Prostate gland (tissue), 2 donors: ENCODE data around the gene WDR93. TPM values are rescaled to one million over a fixed set of nuclear protein-coding genes. Genes with fewer than 3 reads are reported as not detected.
A peak's percentile ranks its signal among the peaks of the same experiment; 100 is the strongest.

Experiments
- DNase-seq: peaks from one replicate; pipeline ENCODE4 v3.0.0-alpha.2; 2019; ENCODE audit warnings: low spot score
- H3K27ac ChIP-seq, 2 donors: fragments of 200-600 bp; sonication (generic); 2 replicates each; pipeline ENCODE4 v1.5.1; 2017 to 2019
- H3K27me3 ChIP-seq: fragments of 200-600 bp; sonication (generic); replicated peaks from 2 replicates; pipeline ENCODE4 v1.5.1; 2019; ENCODE audit not compliant: insufficient read depth
- H3K36me3 ChIP-seq, 2 donors: fragments of 200-600 bp; sonication (generic); 1 replicate in 1 of 2; 2 replicates in 1 of 2; pipeline versions ENCODE4 v1.5.1 to v1.8.1; 2017 to 2019
- H3K4me1 ChIP-seq: fragments of 200-600 bp; sonication (generic); replicated peaks from 2 replicates; pipeline ENCODE4 v1.5.1; 2019
- H3K4me3 ChIP-seq, 2 donors: fragments of 200-600 bp; sonication (generic); 2 replicates each; pipeline ENCODE4 v1.5.1; 2017 to 2019
- H3K9me3 ChIP-seq: fragments of 200-600 bp; sonication (generic); 2 replicates; pipeline ENCODE4 v1.5.1; 2017
- POLR2A ChIP-seq: fragments of 450-650 bp; IDR thresholded peaks from one replicate; pipeline ENCODE4 v1.6.1; 2016; ENCODE audit warnings: antibody characterized with exemption, mild to moderate bottlenecking
- POLR2AphosphoS5 ChIP-seq: sonication (generic); formaldehyde crosslinking; IDR thresholded peaks from one replicate; pipeline ENCODE4 v1.6.1; 2017; ENCODE audit warnings: antibody characterized with exemption
- WGBS: methylation state at CpG from one replicate; pipeline ENCODE4 v1.1.5; 2018; 5-methylcytosine and 5-hydroxymethylcytosine counted together
- intact Hi-C: fragments of 100-400 bp; cut with DNase I; formaldehyde crosslinking; loops from one replicate; pipeline ENCODE4 v1.14.2; 2022
- total RNA-seq, 2 donors: library from RNA; depleted of rRNA; stranded (reverse); fragments of >200 nt; gene quantifications; one replicate each; pipeline ENCODE4 v1.1.0, GENCODE V29; 2016
- TF ChIP-seq, protein P1 (sequence below), 4 experiments: fragments of 200-600 bp in 2 of 4; fragments of 450-650 bp in 2 of 4; sonication (generic) in 2 of 4; IDR thresholded peaks; 1 replicate in 3 of 4; 2 replicates in 1 of 4; pipeline ENCODE4 v1.5.1; 2016 to 2019; ENCODE audit warnings: antibody characterized with exemption in 4 of 4, mild to moderate bottlenecking in 2 of 4, moderate library complexity in 2 of 4

WDR93 gene
- total RNA-seq, 2 donors from 2014 or later, result 0.18 to 3.0 TPM

DNA sequence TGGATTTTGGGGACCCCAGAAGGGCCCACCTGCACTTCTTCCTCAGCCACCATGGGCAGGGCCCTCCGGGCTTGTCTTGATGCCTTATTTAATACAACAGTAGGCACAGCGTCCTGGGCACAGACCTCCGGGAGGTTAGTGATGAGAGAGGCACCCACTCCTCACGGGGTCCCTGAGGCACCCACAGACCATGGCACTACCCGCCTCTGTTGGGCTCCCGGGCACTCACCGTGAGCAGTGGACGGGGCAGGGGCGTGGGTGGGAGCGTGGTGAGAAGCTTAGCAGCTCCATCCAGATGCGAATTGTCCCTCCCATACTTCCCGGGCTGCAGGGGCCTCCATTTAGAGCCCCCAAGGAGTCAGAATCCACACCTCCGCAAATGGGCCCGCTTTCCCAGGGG lies 85.2 kb downstream of the WDR93 start:
- H3K9me3 ChIP-seq, result no peaks in the 10 kb centered on the region
- no peaks in the 10 kb centered on the region for H3K36me3 ChIP-seq
- H3K4me3 ChIP-seq, result peak overlapping the region in 1 of 2 donors; percentile 28
- H3K27me3 ChIP-seq, result no peaks in the 10 kb centered on the region
- H3K27ac ChIP-seq, result peak overlapping the region; percentile 57 to 77
- WGBS, result 82% methylated on average over 14 of the region's 14 CpGs
- intact Hi-C loops, result no loop called here
- TF ChIP-seq, protein P1, sequence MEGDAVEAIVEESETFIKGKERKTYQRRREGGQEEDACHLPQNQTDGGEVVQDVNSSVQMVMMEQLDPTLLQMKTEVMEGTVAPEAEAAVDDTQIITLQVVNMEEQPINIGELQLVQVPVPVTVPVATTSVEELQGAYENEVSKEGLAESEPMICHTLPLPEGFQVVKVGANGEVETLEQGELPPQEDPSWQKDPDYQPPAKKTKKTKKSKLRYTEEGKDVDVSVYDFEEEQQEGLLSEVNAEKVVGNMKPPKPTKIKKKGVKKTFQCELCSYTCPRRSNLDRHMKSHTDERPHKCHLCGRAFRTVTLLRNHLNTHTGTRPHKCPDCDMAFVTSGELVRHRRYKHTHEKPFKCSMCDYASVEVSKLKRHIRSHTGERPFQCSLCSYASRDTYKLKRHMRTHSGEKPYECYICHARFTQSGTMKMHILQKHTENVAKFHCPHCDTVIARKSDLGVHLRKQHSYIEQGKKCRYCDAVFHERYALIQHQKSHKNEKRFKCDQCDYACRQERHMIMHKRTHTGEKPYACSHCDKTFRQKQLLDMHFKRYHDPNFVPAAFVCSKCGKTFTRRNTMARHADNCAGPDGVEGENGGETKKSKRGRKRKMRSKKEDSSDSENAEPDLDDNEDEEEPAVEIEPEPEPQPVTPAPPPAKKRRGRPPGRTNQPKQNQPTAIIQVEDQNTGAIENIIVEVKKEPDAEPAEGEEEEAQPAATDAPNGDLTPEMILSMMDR (IDR thresholded peaks at IDR 0.05), result no peak
- TF ChIP-seq POLR2AphosphoS5 (no peak), POLR2A (no peak)
- H3K4me1 ChIP-seq, result peaks cover 11% of the 10 kb centered on the region
- no peak for DNase-seq

DNA sequence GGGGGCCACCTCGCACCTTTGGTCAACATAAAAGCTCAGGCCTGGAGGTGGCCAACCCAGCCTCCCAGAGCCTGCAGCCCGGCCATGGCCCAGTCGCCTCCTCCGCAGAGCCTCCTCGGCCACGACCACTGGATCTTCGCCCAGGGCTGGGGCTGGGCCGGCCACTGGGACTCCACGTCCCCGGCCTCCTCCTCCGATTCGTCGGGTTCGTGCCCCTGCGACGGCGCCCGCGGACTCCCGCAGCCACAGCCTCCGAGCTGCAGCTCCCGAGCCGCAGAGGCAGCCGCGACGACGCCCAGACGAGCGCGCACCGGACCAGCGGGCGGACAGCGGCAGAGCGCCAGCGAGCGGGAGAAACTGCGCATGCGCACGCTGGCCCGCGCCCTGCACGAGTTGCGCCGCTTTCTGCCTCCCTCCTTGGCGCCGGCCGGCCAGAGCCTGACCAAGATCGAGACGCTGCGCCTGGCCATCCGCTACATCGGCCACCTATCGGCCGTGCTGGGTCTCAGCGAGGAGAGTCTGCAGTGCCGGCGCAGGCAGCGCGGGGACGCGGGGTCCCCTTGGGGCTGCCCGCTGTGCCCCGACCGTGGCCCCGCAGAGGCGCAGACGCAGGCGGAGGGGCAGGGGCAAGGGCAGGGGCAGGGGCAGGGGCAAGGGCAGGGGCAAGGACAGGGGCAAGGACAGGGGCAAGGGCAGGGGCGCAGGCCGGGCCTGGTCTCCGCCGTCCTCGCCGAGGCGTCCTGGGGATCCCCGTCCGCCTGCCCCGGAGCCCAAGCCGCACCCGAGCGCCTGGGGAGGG lies 85.9 kb downstream of the WDR93 start, which contains the start of gene MESP2:
Gene MESP2, plus strand, starts transcription at position 59 of the 799 bp plus-strand sequence. Its CDS starts 26 bp downstream, at position 85.
- intact Hi-C loops, result no loop called here
- Histone ChIP-seq H3K36me3 (no peaks in the 10 kb centered on the region), H3K4me1 (peaks cover 11% of the 10 kb centered on the region), H3K4me3 (peak within 1 kb of the TSS; percentile 20 to 28), H3K9me3 (no peaks in the 10 kb centered on the region), H3K27ac (peak within 1 kb of the TSS; percentile 57 to 77), H3K27me3 (no peaks in the 10 kb centered on the region)
- peak; percentile 66 for DNase-seq
- 8% methylated on average over 60 of the region's 82 CpGs for WGBS
- peak; percentile 76 for TF ChIP-seq POLR2AphosphoS5
- TF ChIP-seq POLR2A, result peak; percentile 44
- TF ChIP-seq, protein P1 (IDR thresholded peaks at IDR 0.05), result peak in 2 of 4 experiments; percentile 46 to 51

DNA sequence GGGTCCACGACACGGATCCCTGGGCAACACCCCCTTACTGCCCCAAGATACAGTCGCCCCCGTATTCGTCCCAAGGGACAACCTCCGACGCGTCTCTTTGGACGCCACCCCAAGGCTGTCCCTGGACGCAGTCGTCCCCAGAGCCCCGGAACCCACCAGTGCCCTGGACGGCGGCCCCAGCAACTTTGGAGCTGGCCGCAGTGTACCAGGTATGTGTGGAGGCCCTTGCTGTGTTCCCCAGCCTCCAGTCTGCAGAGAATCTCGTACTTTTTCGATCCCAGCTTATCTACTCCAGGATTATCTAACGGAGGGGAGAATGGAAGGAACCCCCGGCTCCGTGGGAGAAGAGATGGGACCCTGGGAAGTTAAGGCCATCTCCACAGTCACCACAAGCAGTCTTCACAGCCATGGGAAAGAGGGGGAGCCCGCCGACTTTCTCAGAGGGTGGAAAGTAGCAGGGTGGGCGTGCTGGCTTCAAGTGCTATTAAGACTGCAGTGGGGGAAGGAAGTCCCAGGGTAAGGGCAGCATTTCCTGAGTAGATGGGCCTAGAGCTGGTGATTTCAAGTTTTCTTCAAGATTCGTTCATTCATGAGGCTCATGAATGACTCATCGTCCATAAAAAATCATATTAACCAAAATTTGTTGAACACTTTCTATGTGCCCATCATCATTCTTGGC lies 86.6 kb downstream of the WDR93 start:
- 85% methylated on average over 24 of the region's 25 CpGs for WGBS
- H3K4me3 ChIP-seq, result peak overlapping the region in 1 of 2 donors; percentile 28
- DNase-seq, result no peak
- H3K27ac ChIP-seq, result no peak overlapping the region
- no peaks in the 10 kb centered on the region for H3K27me3 ChIP-seq
- peaks cover 11% of the 10 kb centered on the region for H3K4me1 ChIP-seq
- intact Hi-C loops, result no loop called here
- TF ChIP-seq, protein P1 (IDR thresholded peaks at IDR 0.05), result no peak
- no peak for TF ChIP-seq POLR2A
- TF ChIP-seq POLR2AphosphoS5, result no peak
- H3K9me3 ChIP-seq, result no peaks in the 10 kb centered on the region
- no peaks in the 10 kb centered on the region for H3K36me3 ChIP-seq

DNA sequence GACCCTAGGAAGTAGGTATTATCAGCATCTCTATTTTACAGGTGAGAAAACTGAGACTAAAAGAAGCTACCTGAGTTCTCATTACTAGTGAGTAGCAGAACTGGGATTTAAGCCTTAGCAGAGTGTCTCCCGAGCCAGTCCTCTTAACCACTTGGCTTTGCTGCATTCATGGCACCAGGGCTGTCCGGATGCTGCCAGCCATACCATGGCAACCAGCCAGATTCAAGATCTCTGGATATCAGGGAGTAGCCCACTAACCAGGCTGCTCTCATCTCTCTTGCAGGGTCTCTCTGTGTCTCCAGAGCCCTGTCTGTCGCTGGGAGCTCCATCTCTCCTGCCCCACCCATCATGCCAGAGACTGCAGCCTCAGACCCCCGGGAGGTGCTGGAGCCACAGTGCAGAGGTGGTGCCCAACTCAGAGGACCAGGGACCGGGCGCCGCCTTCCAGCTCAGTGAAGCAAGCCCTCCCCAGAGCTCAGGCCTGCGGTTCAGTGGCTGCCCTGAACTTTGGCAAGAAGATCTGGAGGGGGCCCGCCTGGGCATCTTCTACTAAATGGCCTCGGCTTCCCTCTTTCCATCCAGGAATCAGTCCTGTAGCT lies 87.3 kb downstream of the WDR93 start:
- no peak for TF ChIP-seq POLR2AphosphoS5
- TF ChIP-seq, protein P1 (IDR thresholded peaks at IDR 0.05), result no peak
- no peak for TF ChIP-seq POLR2A
- no peak overlapping the region for H3K4me3 ChIP-seq
- peak overlapping the region in 1 of 2 donors; percentile 44 for H3K27ac ChIP-seq
- H3K9me3 ChIP-seq, result no peaks in the 10 kb centered on the region
- 83% methylated on average over 10 of the region's 10 CpGs for WGBS
- H3K36me3 ChIP-seq, result no peaks in the 10 kb centered on the region
- peaks cover 11% of the 10 kb centered on the region for H3K4me1 ChIP-seq
- intact Hi-C loops, result no loop called here
- H3K27me3 ChIP-seq, result no peaks in the 10 kb centered on the region
- DNase-seq, result no peak
